ENCODE results near the gene COL20A1. TPM values are rescaled to one million over a fixed set of nuclear protein-coding genes. Genes with fewer than 3 reads are reported as not detected.
A peak's percentile ranks its signal among the peaks of the same experiment; 100 is the strongest.
"Not testable (repeated sequence)": the region's sequence is repeated elsewhere in the genome, so short reads cannot be mapped to it uniquely, and the experiment has no call there.

COL20A1 gene
- total RNA-seq, 1 experiment from 2014 or later = not detected

- Histone ChIP-seq H3K4me3 (ENCODE audit: low read length) (no peak overlapping the region), H3K36me3 (ENCODE audit: low read depth, low read length) (no peaks in the 10 kb centered on the region), H3K79me2 (ENCODE audit: low read length) (no peaks in the 10 kb centered on the region), H3K27me3 (ENCODE audit: low read length) (peaks cover 16% of the 10 kb centered on the region), H3K4me2 (ENCODE audit: low read length) (no peak overlapping the region), H3F3A (ENCODE audit: low read length, unreplicated experiment) (no peaks in the 10 kb centered on the region), H3K27ac (ENCODE audit: low read length) (no peak overlapping the region), H3K9me2 (replicated peaks; ENCODE audit: low read length) (no peaks in the 10 kb centered on the region), H3K9me3 (ENCODE audit: low read length) (no peaks in the 10 kb centered on the region), H2AFZ (ENCODE audit: low read length) (no peak overlapping the region), H4K20me1 (ENCODE audit: low read length) (no peaks in the 10 kb centered on the region), H3K9ac (ENCODE audit: low read length) (no peak overlapping the region), H3K4me1 (ENCODE audit: insufficient read depth, low read length) (peaks cover 10% of the 10 kb centered on the region; the same call in 1 of the 2 replicates)
- POLR2A ChIA-PET (ENCODE audit: unreplicated experiment) = interaction anchor here (0.6 kb wide), 1 partner anchor 12 kb away, joined by 4 read pairs; no protein-coding TSS in a partner anchor
- intact Hi-C loops (cut with micrococcal nuclease) = no loop called here
- TF ChIP-seq EZH2 (IDR thresholded peaks at IDR 0.05; ENCODE audit: low read length, unreplicated experiment) (no peak), EZH2phosphoT487 (IDR thresholded peaks at IDR 0.05; ENCODE audit: borderline replicate concordance, low read length) (no peak)
- ATAC-seq = no peak
- peak; percentile 25 for DNase-seq
- BruUV-seq (replicated peaks) = no TSS peak
- CTCF ChIA-PET = no interaction called here
Measured at GRCh38 chr20:63333241-63333836, 40.4 kb downstream of the COL20A1 start.

- H3K4me2 ChIP-seq (ENCODE audit: low read length) = no peak overlapping the region
- TF ChIP-seq EZH2phosphoT487 (IDR thresholded peaks at IDR 0.05; ENCODE audit: borderline replicate concordance, low read length) = no peak
- TF ChIP-seq EZH2 (IDR thresholded peaks at IDR 0.05; ENCODE audit: low read length, unreplicated experiment) = no peak
- TF ChIP-seq, protein P1, sequence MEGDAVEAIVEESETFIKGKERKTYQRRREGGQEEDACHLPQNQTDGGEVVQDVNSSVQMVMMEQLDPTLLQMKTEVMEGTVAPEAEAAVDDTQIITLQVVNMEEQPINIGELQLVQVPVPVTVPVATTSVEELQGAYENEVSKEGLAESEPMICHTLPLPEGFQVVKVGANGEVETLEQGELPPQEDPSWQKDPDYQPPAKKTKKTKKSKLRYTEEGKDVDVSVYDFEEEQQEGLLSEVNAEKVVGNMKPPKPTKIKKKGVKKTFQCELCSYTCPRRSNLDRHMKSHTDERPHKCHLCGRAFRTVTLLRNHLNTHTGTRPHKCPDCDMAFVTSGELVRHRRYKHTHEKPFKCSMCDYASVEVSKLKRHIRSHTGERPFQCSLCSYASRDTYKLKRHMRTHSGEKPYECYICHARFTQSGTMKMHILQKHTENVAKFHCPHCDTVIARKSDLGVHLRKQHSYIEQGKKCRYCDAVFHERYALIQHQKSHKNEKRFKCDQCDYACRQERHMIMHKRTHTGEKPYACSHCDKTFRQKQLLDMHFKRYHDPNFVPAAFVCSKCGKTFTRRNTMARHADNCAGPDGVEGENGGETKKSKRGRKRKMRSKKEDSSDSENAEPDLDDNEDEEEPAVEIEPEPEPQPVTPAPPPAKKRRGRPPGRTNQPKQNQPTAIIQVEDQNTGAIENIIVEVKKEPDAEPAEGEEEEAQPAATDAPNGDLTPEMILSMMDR (conservative IDR thresholded peaks at IDR 0.05; ENCODE audit: low read depth, low read length) = no peak
- peaks cover 26% of the 10 kb centered on the region for H3K27me3 ChIP-seq (ENCODE audit: low read length)
- ChIA-PET POLR2A (ENCODE audit: unreplicated experiment) (no interaction called here), CTCF (no interaction called here)
- no peak overlapping the region for H2AFZ ChIP-seq (ENCODE audit: low read length)
- H3K9me3 ChIP-seq (ENCODE audit: low read length) = no peaks in the 10 kb centered on the region
- intact Hi-C loops (cut with micrococcal nuclease) = no loop called here
- ATAC-seq = no peak
- H3K9me2 ChIP-seq (replicated peaks; ENCODE audit: low read length) = no peaks in the 10 kb centered on the region
- DNase-seq = no peak
- H3F3A ChIP-seq (ENCODE audit: low read length, unreplicated experiment) = no peaks in the 10 kb centered on the region
- H3K4me1 ChIP-seq (ENCODE audit: insufficient read depth, low read length) = peaks cover 10% of the 10 kb centered on the region; the same call in 1 of the 2 replicates
- no peak overlapping the region for H3K27ac ChIP-seq (ENCODE audit: low read length)
- no peaks in the 10 kb centered on the region for H4K20me1 ChIP-seq (ENCODE audit: low read length)
- BruUV-seq (replicated peaks) = no TSS peak
- no peaks in the 10 kb centered on the region for H3K79me2 ChIP-seq (ENCODE audit: low read length)
- H3K4me3 ChIP-seq (ENCODE audit: low read length) = no peak overlapping the region
- H3K9ac ChIP-seq (ENCODE audit: low read length) = no peak overlapping the region
- H3K36me3 ChIP-seq (ENCODE audit: low read depth, low read length) = no peaks in the 10 kb centered on the region
Measured at GRCh38 chr20:63334356-63334755, 41.4 kb downstream of the COL20A1 start.

GRCh38 chr20:63335060-63335459, 42.1 kb downstream of the COL20A1 start:
- CTCF ChIA-PET; H2AFZ ChIP-seq (ENCODE audit: low read length); BruUV-seq (replicated peaks); H3K4me3 ChIP-seq (ENCODE audit: low read length); H3K9me3 ChIP-seq (ENCODE audit: low read length); POLR2A ChIA-PET (ENCODE audit: unreplicated experiment); H3K9ac ChIP-seq (ENCODE audit: low read length); intact Hi-C loops (cut with micrococcal nuclease); DNase-seq; H3F3A ChIP-seq (ENCODE audit: low read length, unreplicated experiment); H3K79me2 ChIP-seq (ENCODE audit: low read length); H3K4me2 ChIP-seq (ENCODE audit: low read length); H3K27ac ChIP-seq (ENCODE audit: low read length); H3K36me3 ChIP-seq (ENCODE audit: low read depth, low read length); H3K9me2 ChIP-seq (replicated peaks; ENCODE audit: low read length); ATAC-seq; H4K20me1 ChIP-seq (ENCODE audit: low read length): not testable (repeated sequence)
- peaks cover 28% of the 10 kb centered on the region for H3K27me3 ChIP-seq (ENCODE audit: low read length)
- H3K4me1 ChIP-seq (ENCODE audit: insufficient read depth, low read length) = peaks cover 10% of the 10 kb centered on the region; the same call in 1 of the 2 replicates
